ENCODE measurements around the gene LCN12. TPM values are rescaled to one million over a fixed set of nuclear protein-coding genes. Genes with fewer than 3 reads are reported as not detected.

The LCN12 gene
- total RNA-seq, 1 experiment from 2014 or later = not detected

DNA sequence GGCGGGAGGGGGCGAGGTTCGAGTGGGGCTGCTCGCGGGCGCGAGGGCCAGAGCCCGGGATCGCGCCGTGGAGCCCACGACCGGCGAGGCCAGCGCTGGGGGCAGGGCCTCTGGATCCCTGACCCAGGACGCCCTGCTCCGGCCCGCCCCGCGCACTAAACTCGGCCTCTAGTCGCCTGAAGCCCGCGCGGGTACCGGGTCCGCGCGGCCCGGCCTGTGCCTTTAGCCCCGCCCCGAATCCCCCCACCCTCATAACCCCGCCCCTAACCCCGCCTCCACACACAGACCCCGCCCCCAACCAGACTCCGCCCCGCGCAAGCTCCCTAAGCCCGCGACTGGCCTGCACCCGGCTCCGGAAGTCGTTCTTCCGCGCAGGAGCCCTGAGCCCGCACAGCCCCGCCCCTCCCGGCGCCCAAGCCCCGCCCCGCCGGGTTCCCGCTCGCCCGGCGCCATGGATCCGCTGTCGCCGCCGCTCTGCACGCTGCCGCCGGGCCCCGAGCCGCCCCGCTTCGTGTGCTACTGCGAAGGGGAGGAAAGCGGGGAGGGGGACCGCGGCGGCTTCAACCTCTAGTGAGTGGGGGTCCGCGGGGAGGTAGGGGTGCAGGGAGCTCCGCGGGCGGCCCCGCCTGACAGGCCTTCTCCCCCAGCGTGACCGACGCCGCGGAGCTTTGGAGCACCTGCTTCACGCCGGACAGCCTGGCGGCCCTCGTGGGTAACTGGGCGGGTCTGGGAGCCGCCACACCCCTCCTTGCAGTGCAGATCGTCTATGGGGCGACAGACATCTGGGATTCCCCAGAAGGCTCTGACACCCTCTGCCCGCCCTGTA, 40.1 kb downstream of the LCN12 start, which contains the start of gene PAXX:
TSS of gene PAXX (plus strand) at position 430 of the 826 bp plus-strand sequence. CDS start at position 452, 22 bp downstream.
- Histone ChIP-seq H3K4me1 (ENCODE audit: insufficient read depth, low read length, poor library complexity, severe bottlenecking) (peaks cover 26% of the 10 kb centered on the region), H3K27me3 (replicated peaks; ENCODE audit: insufficient read depth, low read depth, low read length, poor library complexity) (no peaks in the 10 kb centered on the region), H3K4me3 (ENCODE audit: low read depth, low read length, poor library complexity, severe bottlenecking) (peak within 1 kb of the TSS; percentile 75), H3K36me3 (ENCODE audit: insufficient read depth, low read length, poor library complexity, severe bottlenecking) (peaks cover 7% of the 10 kb centered on the region), H3K27ac (ENCODE audit: low read depth, low read length, poor library complexity, severe bottlenecking) (peak within 1 kb of the TSS; percentile 88), H3K9me3 (ENCODE audit: low read depth, low read length, poor library complexity, severe bottlenecking) (no peaks in the 10 kb centered on the region)
- POLR2A ChIA-PET (ENCODE audit: low non-redundant PET) = no interaction called here
- CTCF ChIA-PET = interaction anchor here (0.6 to 1.1 kb wide), 5 partner anchors 14 to 231 kb away, joined by 3 to 14 read pairs (median 6); partner anchors contain the start of gene TPRN
- TF ChIP-seq, protein P1, sequence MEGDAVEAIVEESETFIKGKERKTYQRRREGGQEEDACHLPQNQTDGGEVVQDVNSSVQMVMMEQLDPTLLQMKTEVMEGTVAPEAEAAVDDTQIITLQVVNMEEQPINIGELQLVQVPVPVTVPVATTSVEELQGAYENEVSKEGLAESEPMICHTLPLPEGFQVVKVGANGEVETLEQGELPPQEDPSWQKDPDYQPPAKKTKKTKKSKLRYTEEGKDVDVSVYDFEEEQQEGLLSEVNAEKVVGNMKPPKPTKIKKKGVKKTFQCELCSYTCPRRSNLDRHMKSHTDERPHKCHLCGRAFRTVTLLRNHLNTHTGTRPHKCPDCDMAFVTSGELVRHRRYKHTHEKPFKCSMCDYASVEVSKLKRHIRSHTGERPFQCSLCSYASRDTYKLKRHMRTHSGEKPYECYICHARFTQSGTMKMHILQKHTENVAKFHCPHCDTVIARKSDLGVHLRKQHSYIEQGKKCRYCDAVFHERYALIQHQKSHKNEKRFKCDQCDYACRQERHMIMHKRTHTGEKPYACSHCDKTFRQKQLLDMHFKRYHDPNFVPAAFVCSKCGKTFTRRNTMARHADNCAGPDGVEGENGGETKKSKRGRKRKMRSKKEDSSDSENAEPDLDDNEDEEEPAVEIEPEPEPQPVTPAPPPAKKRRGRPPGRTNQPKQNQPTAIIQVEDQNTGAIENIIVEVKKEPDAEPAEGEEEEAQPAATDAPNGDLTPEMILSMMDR (conservative IDR thresholded peaks at IDR 0.05; ENCODE audit: low read depth, low read length) = no peak
- TF ChIP-seq EZH2 (IDR thresholded peaks at IDR 0.05; ENCODE audit: borderline replicate concordance, low read depth, low read length, poor library complexity, severe bottlenecking) = no peak
- intact Hi-C loops (cut with micrococcal nuclease; ENCODE audit: unreplicated experiment) = no loop called here
- TSS peak; percentile 90 for BruUV-seq (replicated peaks)
- peak; percentile 94 for DNase-seq (ENCODE audit: low spot score)

DNA sequence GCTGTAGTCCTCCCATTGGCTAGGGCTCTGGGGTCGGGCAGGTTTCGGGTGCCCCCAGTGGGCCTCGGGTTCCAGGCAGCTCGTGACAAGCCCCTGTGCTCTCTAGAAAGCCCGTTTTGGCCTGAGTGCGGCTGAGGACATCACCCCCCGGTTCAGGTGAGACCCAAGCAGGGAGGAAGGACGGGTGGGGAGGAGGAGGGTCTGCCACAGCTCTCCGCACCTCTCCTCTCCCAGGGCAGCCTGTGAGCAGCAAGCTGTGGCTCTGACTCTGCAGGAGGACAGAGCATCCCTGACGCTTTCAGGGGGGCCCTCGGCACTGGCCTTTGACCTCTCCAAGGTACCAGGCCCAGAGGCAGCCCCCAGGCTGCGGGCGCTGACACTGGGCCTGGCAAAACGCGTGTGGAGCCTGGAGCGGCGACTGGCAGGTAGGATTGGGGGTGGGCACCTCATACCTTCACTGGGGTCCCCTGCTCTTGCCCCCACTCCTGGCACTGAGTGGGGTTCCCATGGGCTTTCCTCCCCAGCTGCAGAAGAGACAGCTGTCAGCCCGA, 40.8 kb downstream of the LCN12 start:
- H3K27ac ChIP-seq (ENCODE audit: low read depth, low read length, poor library complexity, severe bottlenecking) = peak overlapping the region; percentile 88
- CTCF ChIA-PET = interaction anchor here (0.6 kb wide), 1 partner anchor 232 kb away, joined by 3 read pairs; no protein-coding TSS in a partner anchor
- H3K9me3 ChIP-seq (ENCODE audit: low read depth, low read length, poor library complexity, severe bottlenecking) = no peaks in the 10 kb centered on the region
- H3K36me3 ChIP-seq (ENCODE audit: insufficient read depth, low read length, poor library complexity, severe bottlenecking) = peaks cover 7% of the 10 kb centered on the region
- POLR2A ChIA-PET (ENCODE audit: low non-redundant PET) = no interaction called here
- DNase-seq (ENCODE audit: low spot score) = no peak
- intact Hi-C loops (cut with micrococcal nuclease; ENCODE audit: unreplicated experiment) = no loop called here
- TF ChIP-seq, protein P1 (conservative IDR thresholded peaks at IDR 0.05; ENCODE audit: low read depth, low read length) = no peak
- no peak for TF ChIP-seq EZH2 (IDR thresholded peaks at IDR 0.05; ENCODE audit: borderline replicate concordance, low read depth, low read length, poor library complexity, severe bottlenecking)
- H3K27me3 ChIP-seq (replicated peaks; ENCODE audit: insufficient read depth, low read depth, low read length, poor library complexity) = no peaks in the 10 kb centered on the region
- peaks cover 26% of the 10 kb centered on the region for H3K4me1 ChIP-seq (ENCODE audit: insufficient read depth, low read length, poor library complexity, severe bottlenecking)
- peak overlapping the region; percentile 75 for H3K4me3 ChIP-seq (ENCODE audit: low read depth, low read length, poor library complexity, severe bottlenecking)
- BruUV-seq (replicated peaks) = no TSS peak

DNA sequence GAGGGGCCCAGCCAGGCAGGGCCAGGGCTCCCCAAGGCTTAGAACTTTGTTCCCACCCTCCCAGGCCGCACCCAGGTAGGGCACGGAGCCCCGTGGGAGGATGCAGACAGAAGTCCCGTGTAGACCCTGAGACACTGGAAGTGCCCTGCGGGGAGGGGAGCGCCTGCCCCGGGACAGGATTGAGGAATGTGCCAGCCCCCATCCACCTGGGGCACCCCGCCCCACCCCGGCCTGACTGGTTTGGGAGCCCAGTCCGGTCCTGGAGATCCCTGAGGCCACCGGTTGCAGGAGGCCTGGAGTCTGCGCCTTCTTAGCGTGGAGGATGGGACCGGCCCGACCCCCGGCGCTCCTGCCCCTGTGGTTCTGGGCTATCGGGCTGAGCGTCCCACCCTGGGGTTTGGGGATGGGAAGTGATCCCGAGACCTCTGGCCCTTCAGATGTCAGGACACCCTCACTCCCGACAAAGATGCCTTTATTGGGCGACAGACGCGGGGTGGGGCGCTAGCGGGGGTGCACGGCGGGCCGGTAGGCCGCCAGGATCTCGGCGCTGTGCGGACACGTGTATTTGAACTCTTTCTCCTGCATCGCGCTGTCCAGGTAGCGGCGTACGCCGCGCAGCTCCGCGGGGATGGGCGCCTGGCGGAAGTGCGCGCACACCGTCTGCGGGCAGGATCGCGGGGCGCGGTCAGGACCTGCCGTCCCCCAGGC, 42.3 kb downstream of the LCN12 start:
- ChIA-PET CTCF (no interaction called here), POLR2A (ENCODE audit: low non-redundant PET) (no interaction called here)
- H3K4me1 ChIP-seq (ENCODE audit: insufficient read depth, low read length, poor library complexity, severe bottlenecking) = peaks cover 26% of the 10 kb centered on the region
- BruUV-seq (replicated peaks) = no TSS peak
- H3K9me3 ChIP-seq (ENCODE audit: low read depth, low read length, poor library complexity, severe bottlenecking) = no peaks in the 10 kb centered on the region
- H3K27me3 ChIP-seq (replicated peaks; ENCODE audit: insufficient read depth, low read depth, low read length, poor library complexity) = no peaks in the 10 kb centered on the region
- H3K27ac ChIP-seq (ENCODE audit: low read depth, low read length, poor library complexity, severe bottlenecking) = no peak overlapping the region
- no peak for DNase-seq (ENCODE audit: low spot score)
- peaks cover 7% of the 10 kb centered on the region for H3K36me3 ChIP-seq (ENCODE audit: insufficient read depth, low read length, poor library complexity, severe bottlenecking)
- no peak for TF ChIP-seq EZH2 (IDR thresholded peaks at IDR 0.05; ENCODE audit: borderline replicate concordance, low read depth, low read length, poor library complexity, severe bottlenecking)
- TF ChIP-seq, protein P1 (conservative IDR thresholded peaks at IDR 0.05; ENCODE audit: low read depth, low read length) = no peak
- intact Hi-C loops (cut with micrococcal nuclease; ENCODE audit: unreplicated experiment) = no loop called here
- no peak overlapping the region for H3K4me3 ChIP-seq (ENCODE audit: low read depth, low read length, poor library complexity, severe bottlenecking)

Data from A673 (cell line).